H9 (cell line): Measurements from ENCODE around the gene HAT1. TPM values are rescaled to one million over a fixed set of nuclear protein-coding genes. Genes with fewer than 3 reads are reported as not detected.

Source experiments
- DNase-seq: peaks from one replicate; pipeline ENCODE4 v3.0.0-alpha.2; 2017
- H2AFZ ChIP-seq: one replicate; pipeline ENCODE4 v1.6.1; 2013; ENCODE audit warnings: mild to moderate bottlenecking, low read length, control low read depth, moderate library complexity
- H2AK5ac ChIP-seq: 2 replicates; pipeline ENCODE4 v1.6.1; 2013; ENCODE audit warnings: low read length, control low read depth, mixed read lengths; ENCODE audit not compliant: insufficient read length
- H2BK120ac ChIP-seq: one replicate; pipeline ENCODE4 v1.6.1; 2013; ENCODE audit warnings: low read depth, mild to moderate bottlenecking, low read length, control low read depth, inconsistent platforms; ENCODE audit not compliant: poor library complexity, severe bottlenecking
- H2BK12ac ChIP-seq: 2 replicates; pipeline ENCODE4 v1.6.1; 2013; ENCODE audit warnings: low read length, control low read depth, mixed read lengths, low read depth; ENCODE audit not compliant: insufficient read length
- H2BK15ac ChIP-seq: 2 replicates; pipeline ENCODE4 v1.6.1; 2013; ENCODE audit warnings: low read depth, low read length, control low read depth
- H2BK20ac ChIP-seq: one replicate; pipeline ENCODE4 v1.6.1; 2013; ENCODE audit warnings: low read depth, mild to moderate bottlenecking, low read length, control low read depth, inconsistent platforms; ENCODE audit not compliant: poor library complexity, severe bottlenecking
- H2BK5ac ChIP-seq: 2 replicates; pipeline ENCODE4 v1.6.1; 2013; ENCODE audit warnings: low read length, control low read depth, mixed read lengths; ENCODE audit not compliant: insufficient read length
- H3K14ac ChIP-seq: 2 replicates; pipeline ENCODE4 v1.6.1; 2013; ENCODE audit warnings: low read length, control low read depth; ENCODE audit not compliant: insufficient read depth
- H3K18ac ChIP-seq: 2 replicates; pipeline ENCODE4 v1.6.1; 2013; ENCODE audit warnings: low read depth, mild to moderate bottlenecking, mixed read lengths, low read length, control low read depth; ENCODE audit not compliant: insufficient read length
- H3K23ac ChIP-seq: 2 replicates; pipeline ENCODE4 v1.6.1; 2013; ENCODE audit warnings: low read length, control low read depth, mixed read lengths, low read depth; ENCODE audit not compliant: insufficient read length
- H3K23me2 ChIP-seq: 2 replicates; pipeline ENCODE4 v1.6.1; 2013; ENCODE audit warnings: low read depth, mild to moderate bottlenecking, mixed read lengths, low read length, control low read depth; ENCODE audit not compliant: insufficient read length, poor library complexity, severe bottlenecking
- H3K27ac ChIP-seq: 2 replicates; pipeline ENCODE4 v1.5.1; 2013; ENCODE audit warnings: low read length, control low read depth, mixed read lengths, low read depth; ENCODE audit not compliant: insufficient read length
- H3K27me3 ChIP-seq: 2 replicates; pipeline ENCODE4 v1.6.1; 2013; ENCODE audit warnings: low read length, control low read depth, inconsistent platforms; ENCODE audit not compliant: insufficient read depth
- H3K4ac ChIP-seq: 2 replicates; pipeline ENCODE4 v1.6.1; 2013; ENCODE audit warnings: low read depth, mild to moderate bottlenecking, control low read depth, inconsistent platforms, low read length, moderate library complexity
- H3K4me1 ChIP-seq: 2 replicates; pipeline ENCODE4 v1.6.1; 2013; ENCODE audit warnings: low read length, control low read depth, inconsistent platforms; ENCODE audit not compliant: insufficient read depth
- H3K4me2 ChIP-seq: 2 replicates; pipeline ENCODE4 v1.6.1; 2013; ENCODE audit warnings: low read length, control low read depth, mixed read lengths; ENCODE audit not compliant: insufficient read length, insufficient read depth
- H3K56ac ChIP-seq: 2 replicates; pipeline ENCODE4 v1.6.1; 2013; ENCODE audit warnings: low read depth, mild to moderate bottlenecking, mixed read lengths, low read length, control low read depth; ENCODE audit not compliant: insufficient read length
- H3K79me1 ChIP-seq: 2 replicates; pipeline ENCODE4 v1.6.1; 2013; ENCODE audit warnings: low read depth, mild to moderate bottlenecking, moderate library complexity, low read length, control low read depth, inconsistent platforms; ENCODE audit not compliant: insufficient read depth, poor library complexity, severe bottlenecking
- H3K79me2 ChIP-seq: 2 replicates; pipeline ENCODE4 v1.6.1; 2013; ENCODE audit warnings: low read length, control low read depth, inconsistent platforms; ENCODE audit not compliant: insufficient read depth
- H3K9ac ChIP-seq: 2 replicates; pipeline ENCODE4 v1.6.1; 2013; ENCODE audit warnings: low read length, control low read depth, mixed read lengths; ENCODE audit not compliant: insufficient read length; ENCODE audit errors: extremely low read depth
- H3K9me3 ChIP-seq: one replicate; pipeline ENCODE4 v1.6.1; 2013; ENCODE audit warnings: low read depth, low read length, inconsistent platforms; ENCODE audit not compliant: control insufficient read depth
- H3T11ph ChIP-seq: one replicate; pipeline ENCODE4 v1.6.1; 2013; ENCODE audit warnings: mild to moderate bottlenecking, low read length, control low read depth, inconsistent platforms
- H4K20me1 ChIP-seq: one replicate; pipeline ENCODE4 v1.6.1; 2013; ENCODE audit not compliant: control insufficient read depth, insufficient read length, insufficient read depth
- H4K5ac ChIP-seq: 2 replicates; pipeline ENCODE4 v1.6.1; 2013; ENCODE audit warnings: low read depth, mild to moderate bottlenecking, mixed read lengths, low read length, control low read depth; ENCODE audit not compliant: insufficient read length
- H4K8ac ChIP-seq: replicated peaks from 2 replicates; pipeline ENCODE4 v1.6.1; 2013; ENCODE audit warnings: low read length, control low read depth, mixed read lengths, low read depth; ENCODE audit not compliant: insufficient read length
- H4K91ac ChIP-seq: 2 replicates; pipeline ENCODE4 v1.6.1; 2013; ENCODE audit warnings: low read depth, mild to moderate bottlenecking, moderate library complexity, mixed read lengths, low read length, control low read depth; ENCODE audit not compliant: insufficient read length
- H3K27ac Mint-ChIP-seq, 3 experiments: 2 replicates in 2 of 3; 3 replicates in 1 of 3; pipeline ENCODE4 v1.8.0; 2020 to 2021; ENCODE audit warnings: mixed read lengths in 3 of 3, mild to moderate bottlenecking in 1 of 3, moderate library complexity in 1 of 3
- H3K27me3 Mint-ChIP-seq: 2 replicates; pipeline ENCODE4 v1.8.0; 2021; ENCODE audit warnings: low read depth, mild to moderate bottlenecking, moderate library complexity, mixed read lengths
- H3K36me3 Mint-ChIP-seq, 3 experiments: 2 replicates in 2 of 3; 3 replicates in 1 of 3; pipeline ENCODE4 v1.8.0; 2020 to 2021; ENCODE audit warnings: low read depth in 3 of 3, mixed read lengths in 3 of 3; ENCODE audit not compliant: insufficient read depth in 1 of 3
- H3K4me1 Mint-ChIP-seq, 2 experiments: 2 replicates each; pipeline ENCODE4 v1.8.0; 2020; ENCODE audit warnings: mixed read lengths in 2 of 2
- H3K4me3 Mint-ChIP-seq, 2 experiments: 2 replicates in 1 of 2; 3 replicates in 1 of 2; pipeline ENCODE4 v1.8.0; 2020 to 2021; ENCODE audit warnings: mild to moderate bottlenecking in 2 of 2, mixed read lengths in 2 of 2, moderate library complexity in 1 of 2
- H3K9me3 Mint-ChIP-seq, 2 experiments: 2 replicates in 1 of 2; 3 replicates in 1 of 2; pipeline ENCODE4 v1.8.0; 2020; ENCODE audit warnings: mild to moderate bottlenecking in 2 of 2, mixed read lengths in 2 of 2, moderate library complexity in 1 of 2
- CTCF ChIP-seq: fragments of 200-600 bp; sonication (generic); conservative IDR thresholded peaks from 3 replicates; pipeline ENCODE4 v1.8.0; 2021; ENCODE audit warnings: antibody characterized with exemption, mild to moderate bottlenecking
- WGBS: extraction: QIAGEN DNeasy Blood & Tissue Kit; methylation state at CpG from one replicate; pipeline ENCODE4 v1.1.7; 2013; ENCODE audit warnings: missing lambda C conversion rate, low lambda C conversion rate, mixed read lengths; ENCODE audit not compliant: insufficient read length; ENCODE audit errors: extremely low coverage; 5-methylcytosine and 5-hydroxymethylcytosine counted together
- total RNA-seq: library from RNA; stranded (reverse); gene quantifications from 2 replicates; pipeline ENCODE4 v1.2.1, GENCODE V29; 2021

HAT1 gene
- total RNA-seq, 1 experiment from 2014 or later, result 73.0 TPM

- Mint-ChIP-seq H3K27me3 (no peaks in the 10 kb centered on the region), H3K36me3 (peaks cover 0 to 16% (median 13%) of the 10 kb centered on the region in 3 experiments; a peak in 3 of 7 replicates), H3K9me3 (no peaks in the 10 kb centered on the region; a peak in 1 of 5 replicates), H3K4me1 (peaks cover 12 to 13% of the 10 kb centered on the region in 2 experiments), H3K27ac (no peak overlapping the region), H3K4me3 (no peak overlapping the region)
- Histone ChIP-seq H3K27me3 (no peaks in the 10 kb centered on the region), H2BK20ac (no peak overlapping the region), H2AFZ (no peak overlapping the region), H3K4ac (no peak overlapping the region), H2AK5ac (no peak overlapping the region), H3K56ac (no peak overlapping the region), H2BK12ac (no peak overlapping the region), H3K79me2 (no peaks in the 10 kb centered on the region), H3K4me1 (peaks cover 3% of the 10 kb centered on the region; the same call in 1 of the 2 replicates), H3K4me2 (no peak overlapping the region), H4K91ac (no peak overlapping the region), H4K20me1 (no peaks in the 10 kb centered on the region), H3K23ac (no peak overlapping the region), H4K5ac (no peak overlapping the region), H2BK5ac (no peak overlapping the region), H3K18ac (no peak overlapping the region), H3K9me3 (no peaks in the 10 kb centered on the region), H3T11ph (no peak overlapping the region), H3K27ac (no peak overlapping the region), H4K8ac (no peak overlapping the region), H3K14ac (no peak overlapping the region), H3K9ac (no peak overlapping the region), H2BK120ac (no peak overlapping the region), H3K23me2 (peaks cover 4% of the 10 kb centered on the region), H2BK15ac (no peak overlapping the region), H3K79me1 (no peaks in the 10 kb centered on the region)
- no CpG with 5 or more reads among the region's 1 CpG for WGBS
- no peak for TF ChIP-seq CTCF
- no peak for DNase-seq
Measured at GRCh38 chr2:171889808-171890207, 32.5 kb upstream of the HAT1 start.
